Astrocyte of the hippocampus (primary cell): Measurements from ENCODE around the gene WDR33.

Source experiments
- DNase-seq: peaks from one replicate; pipeline ENCODE4 v3.0.0; 2011; ENCODE audit warnings: low read depth, low spot score

Gene WDR33

DNA sequence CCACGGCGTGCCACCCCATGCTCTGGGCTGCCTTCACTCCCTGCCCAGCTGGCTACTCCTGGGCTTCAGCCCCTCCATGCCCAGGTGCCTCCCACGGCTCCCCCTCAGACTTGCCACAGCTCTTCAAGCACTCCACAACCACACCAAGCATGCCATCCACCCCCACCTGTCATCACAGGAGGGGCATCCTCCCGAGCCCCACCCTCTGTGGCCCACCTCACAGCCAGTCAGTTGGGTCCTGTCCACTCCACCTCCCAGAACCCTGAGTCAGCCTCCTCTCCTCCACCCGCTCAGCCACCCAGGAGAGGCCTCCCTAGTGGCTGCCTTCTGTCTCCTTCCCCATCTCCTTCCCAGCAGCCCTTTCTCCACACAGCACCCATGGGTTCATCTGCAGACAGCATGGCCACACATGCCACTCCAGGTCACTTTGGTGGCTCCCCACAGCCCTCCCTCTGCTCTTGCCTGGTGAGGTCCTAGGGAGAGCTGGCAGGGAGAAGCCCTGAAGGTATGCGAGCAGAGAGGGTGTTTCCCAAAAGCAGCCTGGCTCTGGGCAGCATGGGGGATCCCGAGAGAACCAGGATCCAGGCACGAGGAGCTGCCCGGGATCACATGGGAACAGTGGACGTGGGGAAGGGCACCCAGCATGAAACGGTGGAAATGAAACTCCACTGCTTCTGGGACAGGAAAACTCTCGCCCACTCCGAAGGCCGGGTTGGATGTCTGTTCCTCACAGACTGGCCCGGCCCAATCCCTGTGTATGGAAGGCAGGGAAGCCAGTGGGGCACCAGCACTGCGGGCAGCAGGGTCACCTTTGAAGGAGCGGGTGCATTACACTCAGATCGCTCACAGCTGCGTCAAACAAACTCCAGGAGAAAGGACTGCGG, 138.4 kb downstream of the WDR33 start:
- DNase-seq: no peak

DNA sequence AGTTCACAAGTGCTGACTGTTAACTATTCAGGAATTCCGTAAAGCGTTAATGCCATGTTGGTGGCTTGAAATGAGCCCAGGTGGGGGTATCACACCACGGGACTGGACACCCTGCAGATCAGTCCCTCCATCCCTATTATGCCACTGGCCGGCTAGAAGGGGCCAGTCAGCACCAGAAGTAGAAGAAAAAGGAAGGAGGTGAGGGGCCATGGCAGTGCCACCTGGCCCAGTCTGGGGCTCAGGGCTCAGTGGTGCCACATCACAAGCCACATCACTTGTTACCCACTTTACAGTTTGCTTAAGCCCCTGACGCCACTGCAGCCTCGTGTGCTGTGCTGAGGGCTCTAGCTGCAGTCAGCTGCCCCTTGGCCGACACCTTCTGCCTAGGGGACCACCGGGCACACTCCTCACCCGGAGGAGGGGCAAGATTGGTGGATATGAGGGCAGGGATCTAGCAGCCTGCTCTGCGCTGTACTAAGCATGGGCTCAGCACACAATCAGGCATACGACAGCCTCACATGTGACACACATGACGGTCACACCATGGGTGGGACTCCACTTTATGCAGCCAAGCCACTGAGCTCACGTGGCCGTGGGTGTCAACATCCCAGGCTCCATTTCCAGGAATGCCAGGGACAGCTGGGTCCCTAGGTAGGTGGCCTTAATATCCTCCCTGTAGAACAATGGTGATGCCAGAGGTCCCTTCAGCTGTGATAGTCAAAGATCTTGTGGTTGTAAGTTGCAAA, 139.2 kb downstream of the WDR33 start:
- DNase-seq: no peak

GRCh38 chr2:127670957-127671290, 140.0 kb downstream of the WDR33 start:
- DNase-seq: no peak

GRCh38 chr2:127670055-127670956, 140.7 kb downstream of the WDR33 start:
- no peak for DNase-seq

- DNase-seq: no peak
Measured at GRCh38 chr2:127669056-127669455, 141.9 kb downstream of the WDR33 start.

DNA sequence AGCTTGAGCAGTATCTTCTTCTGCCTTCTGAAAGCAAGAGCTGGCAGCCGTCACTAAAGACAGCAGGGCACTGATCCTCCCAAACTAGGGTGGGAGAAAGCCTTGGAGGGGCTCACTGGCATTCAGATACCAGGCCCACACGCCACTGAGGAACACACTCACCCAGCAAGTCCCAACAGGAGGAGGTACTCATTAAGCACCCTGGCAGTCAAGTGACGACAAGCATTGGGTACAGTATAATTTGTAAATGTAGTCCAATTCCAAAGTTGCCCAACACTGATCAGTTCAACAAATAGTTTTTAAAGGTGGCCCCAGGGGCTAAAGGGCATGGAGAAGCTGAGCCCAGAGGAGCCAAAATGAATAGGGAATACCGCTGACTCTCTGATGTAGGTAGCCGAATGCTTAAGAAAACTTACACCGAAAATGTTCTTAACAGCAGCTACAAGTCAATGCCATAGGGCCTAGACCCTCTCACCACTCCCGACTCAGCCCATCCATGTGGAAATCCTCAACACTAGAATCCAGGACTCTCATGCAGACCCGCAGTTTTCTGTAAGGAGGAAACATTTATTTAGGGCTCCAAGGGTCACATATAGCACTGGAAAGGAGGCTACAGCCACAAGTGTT, 145.6 kb downstream of the WDR33 start:
- no peak for DNase-seq

GRCh38 chr2:127664895-127665225, 146.1 kb downstream of the WDR33 start:
- no peak for DNase-seq

GRCh38 chr2:127664065-127664894, 146.7 kb downstream of the WDR33 start:
- no peak for DNase-seq

- DNase-seq: no peak
Measured at GRCh38 chr2:127663566-127664064, 147.4 kb downstream of the WDR33 start.

DNA sequence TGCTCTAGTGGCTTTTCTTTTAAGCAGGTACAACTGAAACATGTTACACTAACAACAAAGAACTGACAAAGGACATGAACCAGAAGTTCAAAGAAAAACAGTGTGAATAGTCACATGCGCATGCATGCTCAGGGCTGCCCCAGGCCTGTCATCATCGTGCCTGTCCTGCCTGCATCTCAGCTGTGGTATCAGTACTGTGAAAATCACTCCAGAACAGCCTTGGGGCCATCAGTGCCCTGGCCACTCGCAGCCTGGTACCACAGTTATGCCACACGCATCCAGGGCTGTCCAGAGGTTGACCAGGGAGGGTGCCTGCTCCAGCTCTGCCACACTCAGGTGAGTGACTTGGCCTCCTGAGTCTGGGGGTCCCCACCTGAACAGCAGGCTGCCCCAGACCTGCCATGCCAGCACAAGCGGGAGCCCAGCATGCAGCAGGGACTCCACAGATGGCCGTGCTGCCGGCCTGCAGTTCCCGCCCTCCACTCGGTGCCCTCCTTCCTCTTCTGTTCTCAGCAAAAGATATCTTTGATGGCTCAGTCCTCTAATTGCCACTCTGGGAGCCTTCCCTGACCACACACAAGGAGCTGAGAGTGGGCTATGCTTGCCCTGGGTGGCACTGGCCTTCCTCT, 147.9 kb downstream of the WDR33 start:
- no peak for DNase-seq

DNA sequence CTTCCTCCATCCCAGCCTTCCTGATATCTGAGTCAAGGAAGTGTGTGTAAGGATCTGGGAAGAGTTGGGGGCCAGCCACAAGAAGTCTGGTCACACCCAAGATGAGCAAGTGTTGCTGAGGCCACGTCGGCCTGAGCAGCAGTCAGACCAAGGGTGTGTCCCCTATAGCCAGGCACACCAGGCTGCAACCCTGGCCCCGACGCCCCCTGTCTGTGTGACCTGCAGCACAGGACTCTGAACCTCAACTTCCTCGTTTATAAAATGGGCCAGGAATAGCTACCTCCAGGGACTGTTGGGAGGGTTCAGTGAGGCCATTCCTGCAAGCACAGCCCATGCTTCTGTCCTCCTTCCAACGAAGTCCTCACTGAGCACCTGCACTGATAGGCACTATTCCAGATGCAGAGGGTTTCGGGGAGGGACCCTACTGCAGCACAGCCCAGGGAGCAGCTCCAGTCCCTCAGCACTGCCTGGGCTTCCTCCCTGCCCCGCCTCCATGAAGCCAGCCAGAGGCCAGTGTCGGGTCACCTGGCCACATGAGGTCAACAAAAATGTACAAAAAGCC, 148.9 kb downstream of the WDR33 start:
- no peak for DNase-seq

DNA sequence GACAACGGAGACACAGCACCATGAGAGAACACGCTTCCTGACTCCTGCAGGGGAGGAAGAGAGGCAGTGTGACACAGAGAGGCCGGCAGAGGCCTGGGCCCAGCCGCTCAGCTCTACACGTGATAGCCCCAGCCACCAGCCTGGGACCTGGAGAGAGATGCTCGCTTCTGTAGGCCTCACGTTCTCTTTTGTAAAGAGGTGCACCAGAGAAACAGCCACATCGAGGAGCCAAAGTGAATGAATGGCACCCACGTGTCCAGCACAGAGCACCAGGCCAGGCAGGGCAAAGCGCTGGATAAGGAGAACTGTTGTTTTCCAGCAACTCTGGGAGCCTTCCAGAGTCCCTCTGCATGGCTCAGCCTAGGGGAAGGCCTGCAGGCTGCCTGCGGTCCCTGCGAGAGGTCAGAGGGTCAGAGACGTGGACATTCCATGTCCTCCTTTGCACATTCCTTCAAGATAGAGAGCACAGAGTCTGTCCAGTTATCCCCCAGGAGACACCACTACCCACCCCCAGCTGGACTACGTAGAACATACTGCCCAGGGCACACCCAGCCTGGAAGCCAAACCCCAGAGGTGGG, 149.8 kb downstream of the WDR33 start:
- no peak for DNase-seq

DNA sequence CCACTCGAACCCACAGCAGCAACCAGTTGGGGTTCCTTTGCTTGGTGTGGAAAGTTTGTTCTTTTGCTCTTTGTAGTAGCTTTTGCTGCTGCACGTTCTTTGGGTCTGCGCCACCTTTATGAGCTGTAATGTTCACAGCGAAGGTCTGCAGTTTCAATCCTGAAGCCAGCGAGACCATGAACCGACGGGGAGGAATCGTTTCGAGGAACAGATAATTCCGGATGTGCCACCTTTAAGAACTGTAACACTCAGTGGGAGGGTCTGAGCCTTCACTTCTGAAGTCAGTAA, 150.7 kb downstream of the WDR33 start:
- DNase-seq: no peak

DNA sequence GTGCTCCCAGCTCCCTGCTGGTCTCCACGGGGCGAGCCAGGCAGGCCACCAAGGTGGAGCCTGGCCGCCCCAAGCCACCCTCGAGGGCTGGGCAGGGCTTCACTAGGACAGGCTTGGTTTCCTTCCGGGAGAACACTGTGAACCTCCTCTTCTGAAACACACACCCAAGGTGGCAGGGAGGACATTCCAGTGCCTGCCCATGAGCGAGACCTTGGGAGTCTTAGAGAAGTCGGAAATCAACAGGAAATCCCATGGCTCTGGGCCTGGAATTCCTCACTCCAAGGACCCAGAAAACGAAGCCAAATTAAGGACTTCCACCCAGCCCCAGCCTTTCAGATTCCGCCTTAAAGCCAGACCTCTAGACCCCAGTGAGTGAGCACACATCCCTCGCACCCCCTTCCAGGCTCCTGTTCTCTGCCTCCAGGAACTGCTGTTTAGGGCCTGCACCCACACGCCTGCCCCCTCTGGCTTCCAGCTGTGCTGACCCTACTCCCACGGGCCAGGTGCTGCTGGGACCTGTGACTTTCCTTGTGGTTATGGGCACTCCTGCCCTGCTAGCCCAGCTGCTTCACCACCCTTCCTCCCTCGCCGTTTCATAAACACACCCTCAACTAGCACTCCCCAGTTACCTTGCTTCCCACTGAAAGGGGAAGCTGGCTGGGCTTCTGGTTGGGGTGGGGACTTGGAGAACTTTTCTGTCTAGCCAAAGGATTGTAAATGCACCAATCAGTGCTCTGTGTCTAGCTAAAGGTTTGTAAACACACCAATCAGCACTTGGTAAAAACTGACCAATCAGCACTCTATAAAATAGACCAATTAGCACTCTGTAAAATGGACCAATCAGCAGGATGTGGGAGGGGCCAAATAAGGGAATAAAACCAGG, 151.3 kb downstream of the WDR33 start:
- no peak for DNase-seq

GRCh38 chr2:127658641-127659407, 152.1 kb downstream of the WDR33 start:
- DNase-seq: no peak

DNA sequence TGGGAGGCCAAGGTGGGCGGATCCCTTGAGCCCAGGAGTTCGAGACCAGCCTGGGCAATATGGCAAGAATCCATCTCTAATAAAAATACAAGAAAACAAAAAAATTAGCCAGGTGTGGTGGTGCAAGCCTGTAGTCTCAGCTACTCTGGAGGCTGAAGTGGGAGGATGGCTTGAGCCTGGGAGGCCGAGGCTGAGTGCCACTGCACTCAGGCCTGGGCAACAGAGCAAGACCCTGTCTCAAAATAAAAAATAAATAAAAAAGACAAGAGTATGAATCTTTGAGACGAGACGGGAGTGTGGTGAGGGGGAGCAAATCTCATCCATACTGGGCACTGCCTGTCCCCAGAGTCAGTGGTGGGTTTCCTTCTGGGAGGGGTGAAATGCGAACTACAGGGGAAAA, 152.8 kb downstream of the WDR33 start:
- no peak for DNase-seq

- no peak for DNase-seq
Measured at GRCh38 chr2:127657232-127657595, 153.8 kb downstream of the WDR33 start.
